T47D (cell line): ENCODE measurements around the gene PERCC1.
"Not testable (repeated sequence)": the region's sequence is repeated elsewhere in the genome, so short reads cannot be mapped to it uniquely, and the experiment has no call there.

Experiments
- DNase-seq, 2 experiments: peaks; one replicate each; pipeline versions ENCODE4 v3.0.0 to v3.0.0-alpha.2; 2011 to 2012; ENCODE audit warnings: low read depth in 1 of 2, low spot score in 1 of 2
- JUND ChIP-seq: IDR thresholded peaks from 2 replicates; pipeline ENCODE4 v1.6.1; 2012; ENCODE audit warnings: low read depth
- in situ Hi-C: cut with HindIII; loops from 2 replicates; pipeline ENCODE4 v1.10.0; 2016; ENCODE audit warnings: low sequenced_read_pairs, low pct_unique_long_range_greater_than_20kb

The PERCC1 gene

GRCh38 chr16:1433263-1433560 is 2.3 kb downstream of the PERCC1 start:
- DNase-seq: no peak
- no peak for TF ChIP-seq JUND
- in situ Hi-C loops: no loop called here

- TF ChIP-seq JUND: no peak
- in situ Hi-C loops: no loop called here
- no peak for DNase-seq
These were observed 2.9 kb downstream of the PERCC1 start for GRCh38 chr16:1433756-1434155.

- TF ChIP-seq JUND: no peak
- DNase-seq: no peak
- in situ Hi-C loops: no loop called here
These were observed 4.0 kb downstream of the PERCC1 start for GRCh38 chr16:1434644-1435592.

GRCh38 chr16:1435921-1436697 is 5.2 kb downstream of the PERCC1 start:
- TF ChIP-seq JUND: no peak

GRCh38 chr16:1436731-1437355 is 6.0 kb downstream of the PERCC1 start:
- in situ Hi-C loops: no loop called here
- DNase-seq: no peak
- TF ChIP-seq JUND: no peak

More at GRCh38 chr16:1435921-1436697, 5.2 kb downstream of the PERCC1 start:
- no peak for DNase-seq
- in situ Hi-C loops: no loop called here

- in situ Hi-C loops: no loop called here
- TF ChIP-seq JUND: no peak
- no peak for DNase-seq
These were observed 6.7 kb downstream of the PERCC1 start for GRCh38 chr16:1437606-1438005.

- no peak for DNase-seq
- TF ChIP-seq JUND: no peak
- in situ Hi-C loops: no loop called here
These were observed 7.6 kb downstream of the PERCC1 start for GRCh38 chr16:1438229-1439057.

GRCh38 chr16:1439058-1439698 is 8.3 kb downstream of the PERCC1 start:
- in situ Hi-C loops: no loop called here
- no peak for DNase-seq
- TF ChIP-seq JUND: no peak

GRCh38 chr16:1439699-1440074 is 8.8 kb downstream of the PERCC1 start:
- DNase-seq, in situ Hi-C loops: not testable (repeated sequence)

- TF ChIP-seq JUND: no peak
- in situ Hi-C loops: no loop called here
- DNase-seq: no peak
These were observed 10.5 kb downstream of the PERCC1 start for GRCh38 chr16:1441391-1441829.

- DNase-seq: no peak
- in situ Hi-C loops: no loop called here
- TF ChIP-seq JUND: no peak
These were observed 11.8 kb downstream of the PERCC1 start for GRCh38 chr16:1442697-1443096.
